Panc1 (cell line): ENCODE results near the gene ABI3BP.

Experiments
- CTCF ChIP-seq: fragments of 450-650 bp; IDR thresholded peaks from 2 replicates; pipeline ENCODE4 v1.5.1; 2017; ENCODE audit warnings: mild to moderate bottlenecking
- SIN3A ChIP-seq: IDR thresholded peaks from 2 replicates; pipeline ENCODE4 v1.6.1; 2012; ENCODE audit warnings: low read depth, mild to moderate bottlenecking, low read length, moderate library complexity, borderline replicate concordance; ENCODE audit not compliant: insufficient read depth
- TF ChIP-seq, protein P1 (sequence below), 2 experiments: IDR thresholded peaks; 2 replicates each; pipeline ENCODE4 v1.6.1; 2011 to 2012; ENCODE audit warnings: low read depth in 2 of 2, control low read depth in 1 of 2, low read length in 1 of 2, mild to moderate bottlenecking in 1 of 2, moderate library complexity in 1 of 2; ENCODE audit not compliant: insufficient read depth in 1 of 2

- TF ChIP-seq SIN3A (no peak), CTCF (no peak)
- TF ChIP-seq, protein P1, sequence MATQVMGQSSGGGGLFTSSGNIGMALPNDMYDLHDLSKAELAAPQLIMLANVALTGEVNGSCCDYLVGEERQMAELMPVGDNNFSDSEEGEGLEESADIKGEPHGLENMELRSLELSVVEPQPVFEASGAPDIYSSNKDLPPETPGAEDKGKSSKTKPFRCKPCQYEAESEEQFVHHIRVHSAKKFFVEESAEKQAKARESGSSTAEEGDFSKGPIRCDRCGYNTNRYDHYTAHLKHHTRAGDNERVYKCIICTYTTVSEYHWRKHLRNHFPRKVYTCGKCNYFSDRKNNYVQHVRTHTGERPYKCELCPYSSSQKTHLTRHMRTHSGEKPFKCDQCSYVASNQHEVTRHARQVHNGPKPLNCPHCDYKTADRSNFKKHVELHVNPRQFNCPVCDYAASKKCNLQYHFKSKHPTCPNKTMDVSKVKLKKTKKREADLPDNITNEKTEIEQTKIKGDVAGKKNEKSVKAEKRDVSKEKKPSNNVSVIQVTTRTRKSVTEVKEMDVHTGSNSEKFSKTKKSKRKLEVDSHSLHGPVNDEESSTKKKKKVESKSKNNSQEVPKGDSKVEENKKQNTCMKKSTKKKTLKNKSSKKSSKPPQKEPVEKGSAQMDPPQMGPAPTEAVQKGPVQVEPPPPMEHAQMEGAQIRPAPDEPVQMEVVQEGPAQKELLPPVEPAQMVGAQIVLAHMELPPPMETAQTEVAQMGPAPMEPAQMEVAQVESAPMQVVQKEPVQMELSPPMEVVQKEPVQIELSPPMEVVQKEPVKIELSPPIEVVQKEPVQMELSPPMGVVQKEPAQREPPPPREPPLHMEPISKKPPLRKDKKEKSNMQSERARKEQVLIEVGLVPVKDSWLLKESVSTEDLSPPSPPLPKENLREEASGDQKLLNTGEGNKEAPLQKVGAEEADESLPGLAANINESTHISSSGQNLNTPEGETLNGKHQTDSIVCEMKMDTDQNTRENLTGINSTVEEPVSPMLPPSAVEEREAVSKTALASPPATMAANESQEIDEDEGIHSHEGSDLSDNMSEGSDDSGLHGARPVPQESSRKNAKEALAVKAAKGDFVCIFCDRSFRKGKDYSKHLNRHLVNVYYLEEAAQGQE (IDR thresholded peaks at IDR 0.05; ENCODE audit: insufficient read depth in 1 of 2, low read depth in 2 of 2, low read length in 1 of 2): no peak
Measured at GRCh38 chr3:100956276-100956675, 36.9 kb downstream of the ABI3BP start.
